Right kidney (tissue), 9 donors: ENCODE results near the gene GSK3A.

Source experiments
- DNase-seq: peaks from one replicate; pipeline ENCODE4 v3.0.0-alpha.2; 2016
- long read RNA-seq, 8 donors: transcript quantifications; one replicate each; lab custom pipeline, GENCODE V29; 2026

Gene GSK3A
- long read RNA-seq, donor 1, transcript GSK3A-201 (11 exons, 2,188 nt): major isoform, 19 of 23 reads
- long read RNA-seq, donor 1, partial matches to known transcripts: 0 of 23 reads
- long read RNA-seq, donor 1, other reads (novel, unspliced or antisense): 0 of 23 reads
- long read RNA-seq, donor 2, transcript GSK3A-201 (11 exons, 2,188 nt): major isoform, 17 of 21 reads
- long read RNA-seq, donor 2, partial matches to known transcripts: 0 of 21 reads
- long read RNA-seq, donor 2, other reads (novel, unspliced or antisense): 0 of 21 reads
- long read RNA-seq, donor 3, transcript GSK3A-201 (11 exons, 2,188 nt): major isoform, 6 of 8 reads
- long read RNA-seq, donor 3, partial matches to known transcripts: 0 of 8 reads
- long read RNA-seq, donor 3, other reads (novel, unspliced or antisense): 0 of 8 reads
- long read RNA-seq, donor 4, transcript GSK3A-201 (11 exons, 2,188 nt): major isoform, 15 of 16 reads
- long read RNA-seq, donor 4, partial matches to known transcripts: 0 of 16 reads
- long read RNA-seq, donor 4, other reads (novel, unspliced or antisense): 0 of 16 reads
- long read RNA-seq, donor 5, transcript GSK3A-201 (11 exons, 2,188 nt): major isoform, 28 of 33 reads
- long read RNA-seq, donor 5, transcript GSK3A-204 (3 exons, 761 nt): minor isoform, 5 of 33 reads
- long read RNA-seq, donor 5, partial matches to known transcripts: 0 of 33 reads
- long read RNA-seq, donor 5, other reads (novel, unspliced or antisense): 0 of 33 reads
- long read RNA-seq, donor 6, transcript GSK3A-204 (3 exons, 761 nt): minor isoform, 9 of 41 reads
- long read RNA-seq, donor 6, transcript GSK3A-201 (11 exons, 2,188 nt): major isoform, 15 of 41 reads
- long read RNA-seq, donor 6, partial matches to known transcripts: 17 of 41 reads
- long read RNA-seq, donor 6, other reads (novel, unspliced or antisense): 0 of 41 reads
- long read RNA-seq, donor 7: 0 reads
- long read RNA-seq, donor 8, transcript GSK3A-201 (11 exons, 2,188 nt): major isoform, 20 of 23 reads
- long read RNA-seq, donor 8, partial matches to known transcripts: 0 of 23 reads
- long read RNA-seq, donor 8, other reads (novel, unspliced or antisense): 0 of 23 reads

DNA sequence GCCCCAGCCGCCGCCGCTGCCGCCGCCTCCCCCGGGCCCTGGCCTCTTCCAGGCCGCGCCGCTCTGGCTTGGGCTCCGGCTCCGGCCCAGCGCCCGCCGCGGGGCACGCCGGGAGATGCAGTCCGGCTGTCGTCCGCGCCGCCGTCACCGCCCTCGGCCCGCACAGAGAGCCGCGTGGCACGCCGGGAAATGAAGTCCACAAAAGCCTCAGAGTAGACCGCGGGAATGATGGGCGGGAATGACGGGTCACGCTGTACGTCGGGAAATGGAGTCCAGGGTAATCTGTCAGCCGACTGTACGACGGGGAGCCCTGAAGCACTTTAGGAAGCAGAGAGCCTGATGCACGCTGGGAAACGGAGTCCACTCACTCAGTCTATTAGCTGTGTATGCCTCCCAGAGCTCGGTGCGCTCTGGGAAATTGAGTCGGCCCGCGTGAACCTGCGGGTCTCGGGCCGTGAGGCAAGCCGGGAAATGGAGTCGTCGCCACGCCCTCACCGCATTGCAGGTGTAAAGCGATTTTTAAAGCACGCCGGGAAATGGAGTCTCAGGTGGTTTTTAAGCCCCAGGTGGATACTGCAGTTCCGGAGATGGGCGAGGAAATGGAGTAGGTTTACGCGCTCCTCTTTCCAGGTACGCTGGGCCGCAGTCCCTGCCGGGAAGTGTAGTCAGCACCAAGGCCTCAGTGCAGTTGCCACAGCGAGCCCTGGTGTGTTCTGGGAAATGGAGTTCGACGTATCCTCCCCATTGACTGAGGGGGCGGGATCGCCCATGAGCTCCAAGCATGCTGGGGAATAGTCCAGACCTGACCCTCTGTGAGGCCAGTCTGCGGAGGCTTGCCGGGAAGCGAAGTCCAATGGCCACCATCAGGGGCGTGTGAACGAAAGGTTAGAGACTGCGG, at the start of gene GSK3A:
TSS of gene GSK3A (minus strand) at position 91 of the 898 bp plus-strand sequence. CDS start 137 bp downstream, outside the sequence.
- DNase-seq: peak; percentile 99

DNA sequence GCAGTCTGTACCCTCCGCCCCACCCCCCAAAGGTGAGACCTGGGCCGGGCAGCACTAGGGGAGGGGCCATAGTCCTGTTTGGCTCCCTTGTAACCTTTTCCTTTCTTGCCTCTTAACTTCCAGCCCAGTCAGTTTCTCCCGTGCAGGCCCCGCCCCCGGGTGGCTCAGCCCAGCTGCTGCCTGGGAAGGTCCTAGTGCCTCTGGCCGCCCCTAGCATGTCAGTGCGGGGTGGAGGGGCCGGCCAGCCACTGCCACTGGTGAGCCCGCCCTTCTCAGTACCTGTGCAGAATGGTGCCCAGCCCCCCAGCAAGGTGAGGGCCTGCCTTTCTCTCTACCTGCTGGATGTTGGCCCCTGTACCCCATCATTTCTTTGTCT, 49.0 kb upstream of the GSK3A start:
- no peak for DNase-seq

DNA sequence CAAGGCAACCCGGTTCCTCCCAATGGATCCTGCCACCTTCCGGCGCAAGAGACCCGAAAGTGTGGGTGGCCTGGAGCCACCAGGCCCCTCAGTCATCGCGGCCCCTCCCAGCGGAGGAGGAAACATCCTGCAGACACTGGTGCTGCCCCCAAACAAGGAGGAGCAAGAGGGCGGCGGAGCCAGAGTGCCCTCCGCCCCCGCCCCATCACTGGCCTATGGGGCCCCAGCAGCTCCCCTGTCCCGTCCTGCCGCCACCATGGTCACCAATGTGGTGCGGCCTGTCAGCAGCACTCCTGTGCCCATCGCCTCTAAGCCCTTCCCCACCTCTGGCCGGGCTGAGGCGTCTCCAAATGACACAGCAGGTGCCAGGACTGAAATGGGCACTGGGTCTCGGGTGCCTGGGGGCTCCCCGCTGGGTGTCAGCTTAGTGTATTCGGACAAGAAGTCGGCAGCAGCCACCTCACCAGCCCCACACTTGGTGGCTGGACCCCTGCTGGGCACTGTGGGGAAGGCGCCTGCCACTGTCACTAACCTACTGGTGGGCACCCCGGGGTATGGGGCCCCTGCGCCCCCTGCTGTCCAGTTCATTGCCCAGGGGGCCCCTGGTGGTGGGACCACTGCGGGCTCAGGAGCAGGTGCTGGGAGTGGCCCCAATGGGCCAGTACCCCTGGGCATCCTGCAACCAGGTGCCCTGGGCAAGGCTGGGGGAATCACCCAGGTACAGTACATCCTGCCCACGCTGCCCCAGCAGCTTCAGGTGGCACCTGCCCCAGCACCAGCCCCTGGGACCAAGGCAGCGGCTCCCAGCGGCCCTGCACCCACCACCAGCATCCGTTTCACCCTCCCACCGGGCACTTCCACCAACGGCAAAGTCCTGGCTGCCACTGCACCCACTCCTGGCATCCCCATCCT, 48.4 kb upstream of the GSK3A start:
- no peak for DNase-seq

DNA sequence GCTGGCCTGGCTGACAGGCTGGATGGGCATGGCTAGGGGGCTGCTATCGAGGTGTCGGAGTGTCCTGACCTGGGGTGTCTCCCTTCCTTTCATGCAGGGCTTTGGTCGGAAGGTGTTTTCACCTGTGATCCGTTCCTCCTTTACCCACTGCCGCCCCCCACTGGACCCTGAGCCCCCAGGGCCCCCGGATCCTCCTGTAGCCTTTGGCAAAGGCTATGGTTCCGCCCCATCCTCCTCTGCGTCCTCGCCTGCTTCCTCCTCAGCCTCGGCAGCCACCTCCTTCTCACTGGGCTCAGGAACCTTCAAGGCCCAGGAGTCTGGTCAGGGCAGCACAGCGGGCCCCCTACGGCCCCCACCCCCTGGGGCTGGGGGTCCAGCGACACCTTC, 47.7 kb upstream of the GSK3A start:
- no peak for DNase-seq

DNA sequence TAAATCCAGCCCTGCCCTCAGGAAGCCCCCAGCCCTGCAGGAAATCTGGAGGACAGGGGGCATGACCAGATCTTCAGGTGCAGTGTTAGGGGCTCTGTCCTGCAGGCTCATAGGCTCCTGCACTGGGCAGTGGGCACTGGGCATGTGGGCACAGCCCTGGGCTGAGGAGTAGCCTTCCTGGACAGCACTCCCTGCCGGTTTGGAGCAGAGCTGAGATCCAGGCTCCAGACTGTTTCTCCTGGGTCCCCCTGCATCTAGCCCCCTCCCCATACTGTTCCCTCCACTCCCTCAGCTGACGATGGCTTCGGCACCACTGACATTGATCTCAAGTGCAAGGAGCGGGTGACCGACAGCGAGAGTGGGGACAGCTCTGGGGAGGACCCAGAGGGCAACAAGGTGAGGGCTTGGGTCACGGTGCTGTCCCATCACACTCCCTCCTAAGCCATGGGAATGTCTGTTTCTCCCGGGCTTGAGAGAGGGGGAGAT, 47.2 kb upstream of the GSK3A start:
- no peak for DNase-seq

DNA sequence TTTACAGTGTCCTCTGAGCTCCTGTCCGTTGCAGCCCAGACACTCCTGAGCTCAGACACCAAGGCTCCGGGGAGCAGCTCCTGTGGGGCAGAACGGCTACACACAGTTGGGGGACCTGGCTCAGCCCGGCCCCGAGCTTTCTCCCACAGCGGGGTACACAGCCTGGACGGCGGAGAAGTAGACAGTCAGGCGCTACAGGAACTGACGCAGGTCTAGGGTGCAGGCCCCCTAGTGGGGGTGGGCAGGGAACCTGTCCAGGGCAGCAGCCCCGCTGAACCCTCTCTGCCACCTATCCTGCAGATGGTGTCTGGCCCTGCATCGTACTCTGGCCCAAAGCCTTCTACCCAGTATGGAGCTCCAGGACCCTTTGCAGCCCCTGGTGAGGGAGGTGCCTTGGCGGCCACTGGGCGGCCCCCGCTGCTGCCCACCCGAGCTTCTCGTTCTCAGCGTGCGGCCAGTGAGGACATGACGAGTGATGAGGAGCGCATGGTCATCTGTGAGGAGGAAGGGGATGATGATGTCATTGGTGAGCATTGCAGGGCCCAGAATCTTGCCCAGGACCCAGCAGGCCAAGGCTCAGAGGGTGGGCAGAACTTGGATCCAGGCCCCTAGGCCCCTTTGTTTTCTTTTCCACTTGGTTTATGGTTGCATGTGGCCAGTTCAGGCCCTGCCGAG, 46.6 kb upstream of the GSK3A start:
- no peak for DNase-seq

DNA sequence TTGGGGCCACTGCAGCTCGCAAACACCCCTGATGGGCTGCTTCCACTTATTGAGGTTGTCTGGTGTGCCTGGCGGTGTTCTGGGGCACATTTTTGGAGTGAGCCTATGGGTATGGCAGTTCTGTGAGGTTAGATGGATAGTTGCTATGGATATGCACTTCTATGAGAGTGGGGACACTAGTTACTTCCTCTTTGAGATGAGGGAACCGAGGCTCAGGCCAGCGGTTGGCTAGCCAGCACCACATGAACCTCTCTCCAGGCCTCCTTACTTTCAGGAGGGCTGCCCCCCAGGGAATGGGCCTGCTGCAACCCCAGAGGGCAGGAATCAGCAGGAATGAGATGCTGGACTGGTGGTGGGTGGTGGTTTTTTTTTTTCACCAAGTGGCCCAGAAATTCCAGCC, 46.0 kb upstream of the GSK3A start:
- DNase-seq: no peak

DNA sequence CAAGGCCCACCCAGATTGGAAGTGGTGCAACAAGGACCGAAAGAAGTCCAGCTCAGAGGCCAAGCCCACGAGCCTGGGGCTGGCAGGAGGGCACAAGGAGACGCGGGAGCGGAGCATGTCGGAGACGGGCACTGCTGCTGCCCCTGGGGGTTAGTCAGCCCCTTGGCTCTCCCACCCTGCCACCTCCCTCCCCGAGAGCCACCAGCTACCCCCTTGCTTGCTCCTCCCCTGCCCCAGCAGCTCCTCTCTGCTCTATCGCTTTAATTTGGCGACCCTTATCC, 45.4 kb upstream of the GSK3A start:
- DNase-seq: no peak

DNA sequence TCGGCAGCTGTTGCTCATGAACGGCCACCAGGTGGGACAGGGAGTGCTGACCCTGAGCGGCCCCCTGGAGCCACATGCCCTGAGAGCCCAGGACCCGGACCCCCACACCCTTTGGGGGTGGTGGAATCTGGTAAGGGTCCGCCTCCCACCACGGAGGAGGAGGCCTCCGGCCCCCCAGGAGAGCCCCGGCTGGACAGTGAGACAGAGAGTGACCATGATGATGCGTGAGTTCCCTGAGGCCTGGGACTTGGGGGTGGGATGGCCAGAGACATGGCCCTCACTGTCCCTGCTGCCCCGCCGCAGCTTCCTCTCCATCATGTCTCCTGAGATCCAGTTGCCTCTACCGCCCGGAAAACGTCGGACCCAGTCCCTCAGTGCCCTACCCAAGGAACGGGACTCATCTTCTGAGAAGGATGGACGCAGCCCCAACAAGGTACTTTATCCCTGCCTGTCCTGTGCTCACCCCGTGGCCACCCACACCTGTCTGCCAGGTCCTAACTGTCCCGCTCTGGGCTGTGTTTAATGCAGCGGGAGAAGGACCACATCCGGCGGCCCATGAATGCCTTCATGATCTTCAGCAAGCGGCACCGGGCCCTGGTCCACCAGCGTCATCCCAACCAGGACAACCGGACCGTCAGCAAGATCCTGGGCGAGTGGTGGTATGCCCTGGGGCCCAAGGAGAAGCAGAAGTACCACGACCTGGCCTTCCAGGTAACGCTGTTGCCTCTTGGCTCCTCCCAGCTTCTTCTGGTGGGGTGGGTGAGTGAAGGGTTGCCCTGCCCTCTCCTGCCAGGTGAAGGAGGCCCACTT, 44.8 kb upstream of the GSK3A start:
- DNase-seq: no peak

DNA sequence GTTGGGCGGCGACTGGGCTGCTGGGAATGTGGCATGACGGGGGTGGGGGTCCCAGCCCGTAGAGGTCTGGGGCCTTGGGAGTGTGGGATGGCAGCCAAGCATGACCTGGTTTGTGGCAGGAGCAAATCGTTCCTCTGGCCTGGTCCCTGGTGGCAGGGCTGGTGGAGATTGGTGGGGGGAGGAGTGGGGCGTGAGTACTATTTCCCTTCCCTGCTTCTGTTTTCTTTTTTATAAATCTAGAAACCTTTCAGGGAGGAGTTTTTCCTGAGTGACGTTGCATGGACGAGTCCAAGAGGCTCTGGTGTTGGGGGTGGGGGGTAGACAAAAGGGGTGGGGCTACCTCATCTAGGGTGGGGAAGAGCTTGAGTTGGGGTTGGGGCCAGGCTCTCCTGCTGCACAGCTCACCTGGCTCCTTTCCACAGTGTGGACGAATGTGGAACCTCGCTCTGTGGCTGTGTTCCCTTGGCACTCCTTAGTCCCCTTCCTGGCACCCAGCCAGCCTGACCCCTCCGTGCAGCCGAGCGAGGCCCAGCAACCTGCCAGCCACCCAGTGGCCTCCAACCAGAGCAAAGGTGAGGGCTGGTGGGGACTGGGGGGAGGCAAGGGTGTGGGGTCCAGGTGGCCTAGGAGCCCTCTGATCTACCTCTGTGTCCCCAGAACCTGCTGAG, 44.1 kb upstream of the GSK3A start:
- DNase-seq: peak; percentile 61

DNA sequence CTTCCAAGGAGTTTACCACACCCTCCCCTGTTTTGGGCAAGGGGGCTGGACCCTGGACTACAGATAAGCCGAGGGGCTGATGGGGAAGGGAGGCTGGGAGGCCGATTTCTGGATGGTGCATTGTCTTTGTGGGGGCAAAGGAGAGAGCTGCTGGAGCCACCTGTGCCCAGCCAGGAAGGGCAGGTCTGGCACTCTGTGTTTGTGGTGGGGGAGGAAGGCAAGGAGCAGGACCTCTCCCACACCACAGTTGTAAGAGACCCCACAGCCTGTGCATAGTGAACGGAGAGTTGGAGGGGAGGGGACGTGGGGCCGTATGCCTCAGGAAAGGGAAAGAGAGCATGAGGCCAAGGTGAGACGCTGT, 43.6 kb upstream of the GSK3A start:
- DNase-seq: no peak

DNA sequence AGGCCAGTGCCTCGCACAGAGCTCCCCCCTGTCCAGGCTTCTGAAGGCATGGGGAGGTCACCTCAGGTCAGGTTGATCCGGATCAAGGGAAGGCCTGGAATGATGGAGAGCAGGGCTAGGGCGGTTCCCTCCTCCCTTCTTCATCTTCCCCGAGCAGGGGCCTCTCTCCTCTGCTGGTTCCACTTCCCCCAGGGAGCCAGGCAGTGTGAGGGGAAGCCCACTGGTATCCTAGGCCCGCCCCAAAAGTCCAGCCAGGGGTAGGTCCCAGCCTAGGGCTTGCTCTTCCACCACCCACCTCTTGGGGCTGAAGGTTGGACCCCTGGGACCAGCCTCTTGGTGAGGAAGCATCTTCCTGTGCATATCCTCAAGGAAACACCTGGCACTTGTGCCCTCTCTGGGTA, 43.1 kb upstream of the GSK3A start:
- DNase-seq: no peak

DNA sequence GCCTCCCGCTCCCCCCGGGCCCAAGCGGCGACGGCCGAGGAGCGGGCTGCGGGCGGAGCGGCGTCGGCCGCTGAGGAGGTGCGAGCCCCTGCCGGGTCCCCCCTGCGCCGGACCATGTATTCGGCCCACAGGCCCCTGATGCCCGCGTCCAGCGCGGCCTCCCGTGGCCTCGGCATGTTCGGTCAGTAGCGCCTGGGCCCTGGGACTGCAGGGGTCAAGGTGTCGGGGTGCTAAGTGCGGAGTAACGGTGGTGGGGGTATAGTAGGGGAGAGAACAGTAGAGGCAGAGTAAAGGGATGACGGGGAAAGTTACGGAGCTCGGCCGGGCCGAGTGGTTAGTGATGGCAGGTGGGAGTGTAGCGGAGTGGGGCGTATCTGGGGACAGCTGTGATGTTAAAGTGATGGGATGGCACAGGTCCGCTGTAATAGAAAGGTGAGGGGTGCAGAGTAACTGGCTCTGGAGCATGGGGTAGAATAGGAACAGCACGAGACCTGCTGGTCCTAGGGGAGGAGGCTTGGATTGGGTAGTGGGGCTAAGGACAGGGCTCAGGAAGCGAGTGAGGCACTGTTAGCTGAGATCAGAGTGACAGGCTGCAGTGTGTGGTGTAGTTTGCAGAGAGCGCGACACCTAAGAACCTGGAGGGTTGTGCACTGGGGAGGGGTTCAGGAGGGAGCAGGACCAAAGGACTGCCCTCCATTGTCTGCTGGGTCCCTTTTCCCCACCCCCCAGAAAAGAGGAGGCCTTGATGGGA, 42.4 kb upstream of the GSK3A start:
- peak; percentile 69 for DNase-seq

DNA sequence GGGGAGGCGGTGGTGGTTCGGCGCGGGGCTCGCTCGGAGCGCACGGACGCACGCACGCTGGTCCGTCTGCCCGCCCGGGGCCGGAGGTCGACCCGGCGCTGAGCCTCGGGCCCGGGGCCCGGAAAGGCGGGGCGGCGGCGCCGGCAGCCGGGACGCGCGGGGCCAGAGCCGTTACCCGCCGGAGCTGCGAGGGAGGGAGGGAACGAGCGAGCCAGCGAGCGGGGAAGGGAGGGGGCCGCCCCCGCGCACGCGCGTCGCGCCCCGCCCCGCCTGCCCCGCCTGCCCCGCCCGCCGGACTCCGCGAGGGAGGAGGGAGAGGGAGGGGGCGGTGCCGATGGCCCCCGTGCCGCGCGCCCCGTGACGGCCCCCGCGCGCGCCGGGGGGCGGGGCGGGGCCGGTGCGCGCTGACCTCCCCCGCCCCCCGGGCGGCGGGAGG, 41.7 kb upstream of the GSK3A start:
- no peak for DNase-seq

DNA sequence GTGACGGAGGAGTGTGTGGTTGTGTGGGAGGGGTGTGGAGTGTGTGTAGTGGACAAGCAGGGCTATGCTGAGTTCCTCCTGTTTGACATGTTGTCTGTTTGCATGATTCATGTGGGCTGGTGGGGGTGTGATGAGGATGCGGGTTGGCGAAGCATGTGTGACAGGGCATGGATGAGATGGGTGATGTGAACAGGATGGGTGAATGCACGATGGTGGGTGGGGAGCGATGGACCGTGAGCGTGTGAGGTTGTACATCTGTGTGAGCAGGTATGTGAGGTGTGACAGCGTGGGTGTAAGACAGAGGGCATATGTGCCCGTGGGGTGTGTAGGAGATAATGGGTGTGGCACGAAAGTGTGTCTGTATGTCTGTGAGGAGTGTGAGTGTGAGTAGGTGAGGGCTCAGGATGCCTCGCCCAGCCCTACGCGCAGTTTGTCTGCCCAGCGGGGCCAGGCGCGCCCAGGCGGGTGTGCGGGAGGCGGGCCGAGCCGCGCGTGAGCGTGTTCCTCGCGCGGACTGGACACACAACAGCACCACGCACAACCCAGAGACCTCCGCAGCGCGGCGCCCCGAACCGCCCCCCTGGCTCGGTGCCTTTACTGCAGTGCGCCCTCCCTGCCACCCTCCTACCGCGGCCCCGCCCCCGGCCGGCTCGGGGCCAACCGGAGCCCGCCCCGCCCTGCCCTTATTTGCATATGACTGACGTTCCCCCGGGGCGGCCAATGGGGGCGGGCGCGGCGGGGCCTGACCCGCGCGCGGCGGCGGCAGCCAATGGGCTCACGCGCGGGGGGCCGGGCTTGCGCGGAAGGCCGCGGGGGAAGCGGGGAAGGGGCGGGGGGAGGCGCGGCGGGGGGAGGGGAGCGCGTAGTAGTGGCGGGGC, 41.0 kb upstream of the GSK3A start:
- peak; percentile 87 for DNase-seq

DNA sequence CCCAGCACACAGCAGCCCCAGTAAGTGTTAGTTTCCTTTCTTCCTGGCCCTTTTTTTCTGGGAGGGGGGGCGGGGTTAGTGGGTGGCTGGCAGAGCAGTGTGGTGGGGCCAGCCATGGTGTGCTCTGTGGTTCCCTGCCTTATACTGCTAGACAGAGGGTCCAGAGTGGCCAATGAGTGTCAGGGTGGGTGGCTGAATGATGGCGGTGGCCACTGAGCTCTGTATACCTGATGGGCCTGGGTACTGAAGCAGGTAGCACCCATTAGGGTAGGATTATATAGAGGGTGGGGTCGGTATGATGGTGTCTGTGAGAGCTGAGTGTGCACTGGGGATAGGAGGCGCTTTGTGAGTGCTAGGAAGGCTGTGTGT, 40.4 kb upstream of the GSK3A start:
- no peak for DNase-seq
